Activated CD4-positive, alpha-beta T cell treated with anti-CD3 and anti-CD28 coated beads for 48 hours (primary cell): Measurements from ENCODE around the gene ZNF839.
A peak's percentile ranks its signal among the peaks of the same experiment; 100 is the strongest.
"Not testable (repeated sequence)": the region's sequence is repeated elsewhere in the genome, so short reads cannot be mapped to it uniquely, and the experiment has no call there.

ENCODE experiments used
- DNase-seq: peaks from one replicate; pipeline ENCODE4 v3.0.0-alpha.2; 2020

The ZNF839 gene

GRCh38 chr14:102314242-102315011 lies 5.1 kb upstream of the ZNF839 start:
- DNase-seq = peak; percentile 87

DNA sequence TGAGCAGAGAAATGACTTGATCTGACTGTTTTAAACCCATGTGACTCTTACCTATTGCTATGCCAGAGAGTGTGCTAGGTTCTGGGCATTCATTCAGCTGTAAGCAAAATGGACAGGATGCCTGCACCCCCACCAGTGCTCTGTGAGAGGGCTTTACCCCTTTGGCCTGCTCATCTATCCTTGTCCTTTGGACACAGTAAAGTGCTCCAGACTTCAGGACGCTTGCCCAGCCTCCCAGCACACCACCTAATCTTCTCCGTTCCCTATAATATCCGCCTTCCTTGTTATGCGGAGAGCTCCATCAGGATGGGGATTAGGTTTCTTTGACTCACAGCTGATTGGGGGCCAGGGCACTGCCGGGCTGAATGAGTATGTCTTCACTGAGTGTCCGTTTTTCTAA lies 4.4 kb upstream of the ZNF839 start:
- DNase-seq = no peak

GRCh38 chr14:102316338-102316742 lies 3.2 kb upstream of the ZNF839 start:
- DNase-seq = peak; percentile 43

- DNase-seq = peak; percentile 96
These were observed 2.6 kb upstream of the ZNF839 start for GRCh38 chr14:102316743-102317563.

- peak; percentile 62 for DNase-seq
These were observed 1.8 kb upstream of the ZNF839 start for GRCh38 chr14:102317564-102318248.

DNA sequence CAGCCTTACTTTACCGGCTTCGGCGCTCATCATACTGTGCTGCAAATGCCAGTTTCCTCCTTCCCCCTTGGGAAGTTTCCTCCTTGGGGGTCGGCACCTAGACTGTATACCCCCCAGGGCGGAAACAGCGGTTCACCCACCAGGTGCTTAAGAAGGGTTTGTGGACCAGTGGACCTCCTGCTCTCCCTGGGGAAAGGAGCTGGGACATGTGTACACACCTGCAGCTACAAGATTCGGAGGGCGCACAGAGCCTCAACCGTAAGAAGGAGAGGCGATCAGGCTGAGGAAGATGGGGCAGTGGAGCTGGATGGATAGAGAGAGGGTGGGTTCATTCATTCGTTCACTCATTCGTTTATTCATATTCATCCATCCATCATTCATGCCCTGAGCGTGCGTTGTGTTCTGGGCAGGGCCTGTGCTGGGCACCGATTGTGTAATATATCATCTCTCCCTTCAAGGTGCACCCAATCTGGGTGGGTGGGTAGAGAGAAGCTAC lies 717 bp upstream of the ZNF839 start:
- DNase-seq = peak; percentile 32

DNA sequence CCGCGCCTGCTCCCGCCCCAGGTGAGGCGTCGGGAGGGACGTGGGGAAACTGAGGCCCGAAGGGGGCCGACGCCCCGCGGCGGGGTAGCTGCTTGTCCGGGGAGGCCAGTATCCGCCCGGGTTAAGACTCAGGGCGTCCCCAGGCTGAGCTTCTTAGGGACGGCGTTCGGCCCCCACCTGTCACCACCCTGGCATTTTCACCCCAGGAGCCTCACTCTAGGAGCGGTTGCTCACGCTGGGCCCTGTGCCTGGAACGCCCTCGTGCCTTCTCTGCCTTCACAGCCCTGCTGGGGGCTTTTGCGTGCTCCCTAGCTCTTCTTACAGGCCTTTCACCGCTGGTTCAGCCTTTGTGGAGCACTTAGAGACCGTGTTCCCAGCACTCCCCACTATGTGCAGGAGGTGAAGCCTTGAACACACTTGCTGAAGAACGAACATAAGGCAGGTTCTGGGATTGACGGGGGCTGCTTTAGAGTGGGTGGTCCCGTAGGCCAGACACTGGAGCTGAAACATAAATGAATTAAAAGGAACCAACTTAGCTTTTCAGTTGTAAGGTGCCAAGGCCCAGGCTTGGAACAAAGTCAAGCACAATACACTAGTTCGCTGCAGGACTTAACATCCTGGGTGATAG lies 601 bp downstream of the ZNF839 start:
- DNase-seq = peak; percentile 51

DNA sequence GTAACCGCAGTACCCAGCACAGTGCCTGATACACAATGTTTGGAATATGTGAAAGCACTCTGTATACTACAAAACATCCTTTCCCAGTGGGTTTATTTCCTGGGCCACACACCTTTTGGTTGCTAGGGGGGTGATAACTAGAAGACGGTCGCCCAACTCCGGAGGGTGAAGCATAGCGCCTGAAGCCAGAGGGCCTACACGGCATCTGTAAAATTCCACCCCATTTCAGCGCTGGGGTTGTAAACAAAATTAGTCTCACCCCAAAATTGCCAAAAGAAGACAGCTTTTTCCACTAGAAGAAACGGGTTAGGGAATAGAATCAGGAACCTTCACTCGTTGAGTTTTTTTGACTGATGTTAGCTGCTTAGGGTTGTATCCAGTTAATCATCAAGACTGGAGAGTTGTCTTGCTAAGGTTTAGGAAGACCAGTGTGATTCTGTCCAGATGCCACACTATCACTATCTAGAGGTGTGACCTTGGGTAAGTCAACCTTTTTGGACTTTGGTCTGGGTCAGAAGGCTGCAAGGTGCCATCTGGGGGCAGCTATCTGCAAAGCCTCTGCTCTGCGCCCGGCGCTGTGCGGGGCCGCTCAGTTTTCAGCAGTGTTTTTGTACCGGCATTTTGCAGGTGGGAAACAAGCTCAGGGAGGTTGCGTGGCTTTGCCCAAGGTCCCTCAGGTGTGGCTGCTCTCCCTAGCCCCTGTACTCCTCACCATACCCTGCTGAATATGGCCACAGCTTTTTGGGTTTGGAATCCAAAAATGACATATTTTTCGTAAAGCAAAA lies 1.3 kb downstream of the ZNF839 start:
- DNase-seq = no peak

DNA sequence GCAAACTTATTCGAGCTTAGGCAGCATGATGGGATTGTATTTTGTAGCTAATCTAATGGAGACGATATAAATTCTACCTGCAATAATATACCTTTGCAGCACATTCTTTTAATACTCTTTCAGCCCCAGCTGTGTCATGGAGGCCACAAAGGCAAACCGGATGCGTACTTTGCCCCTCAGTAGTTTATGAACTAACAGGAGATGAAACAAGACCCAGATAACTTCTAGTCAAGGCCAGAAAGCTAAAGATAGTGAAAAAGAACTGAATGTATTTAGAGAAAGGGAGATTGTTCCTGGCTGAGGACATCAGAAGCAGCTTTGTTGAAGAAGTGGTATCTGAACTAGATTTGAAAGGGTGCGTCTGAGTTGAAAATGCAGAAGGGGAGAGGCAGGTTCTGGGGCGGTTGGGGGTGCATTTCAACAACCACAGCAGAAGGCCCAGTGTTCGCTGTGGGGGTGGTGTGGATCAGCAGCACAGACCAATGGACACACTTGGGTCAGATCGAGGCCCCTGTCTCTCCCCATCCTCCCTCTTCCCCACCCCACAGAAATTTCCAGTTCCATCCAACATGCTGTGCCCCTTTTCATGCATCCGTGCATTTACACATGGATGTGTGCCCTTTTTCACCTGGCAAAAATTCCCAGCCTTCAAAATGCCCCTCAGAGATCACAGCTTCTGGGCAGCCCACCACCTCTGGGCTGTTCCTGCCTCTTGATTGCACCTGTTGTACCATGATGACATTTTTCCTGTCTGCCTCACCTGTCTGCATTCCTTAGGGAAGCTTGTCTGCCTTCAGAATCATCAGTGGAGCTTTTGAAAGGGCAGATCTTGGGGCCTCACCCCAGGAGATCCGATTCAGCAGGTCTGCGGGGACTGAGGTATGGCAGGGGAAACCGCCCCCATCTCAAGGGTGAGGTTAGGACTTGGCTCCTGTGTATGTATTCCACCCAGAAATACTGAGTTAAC lies 2.2 kb downstream of the ZNF839 start:
- DNase-seq = no peak

DNA sequence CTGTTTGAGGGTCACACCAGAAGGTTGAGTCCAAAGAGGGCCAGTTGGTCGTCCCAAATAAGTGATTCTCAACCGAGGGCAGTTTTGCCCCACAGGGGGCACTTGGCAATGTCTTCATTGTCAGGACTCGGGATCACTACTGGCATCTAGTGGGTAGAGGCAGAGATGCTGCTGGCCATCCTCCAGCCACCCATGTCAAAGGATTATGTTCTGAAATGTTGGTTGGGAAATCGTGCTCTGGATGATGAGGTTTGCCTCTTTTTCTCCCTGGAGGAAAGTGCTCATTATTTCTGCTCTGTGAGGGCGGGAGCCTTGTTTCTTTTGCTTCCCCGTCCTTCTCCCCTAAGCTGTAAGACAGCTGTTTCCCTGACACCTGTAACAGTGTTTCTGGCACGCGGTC lies 3.6 kb downstream of the ZNF839 start:
- DNase-seq = peak; percentile 39

DNA sequence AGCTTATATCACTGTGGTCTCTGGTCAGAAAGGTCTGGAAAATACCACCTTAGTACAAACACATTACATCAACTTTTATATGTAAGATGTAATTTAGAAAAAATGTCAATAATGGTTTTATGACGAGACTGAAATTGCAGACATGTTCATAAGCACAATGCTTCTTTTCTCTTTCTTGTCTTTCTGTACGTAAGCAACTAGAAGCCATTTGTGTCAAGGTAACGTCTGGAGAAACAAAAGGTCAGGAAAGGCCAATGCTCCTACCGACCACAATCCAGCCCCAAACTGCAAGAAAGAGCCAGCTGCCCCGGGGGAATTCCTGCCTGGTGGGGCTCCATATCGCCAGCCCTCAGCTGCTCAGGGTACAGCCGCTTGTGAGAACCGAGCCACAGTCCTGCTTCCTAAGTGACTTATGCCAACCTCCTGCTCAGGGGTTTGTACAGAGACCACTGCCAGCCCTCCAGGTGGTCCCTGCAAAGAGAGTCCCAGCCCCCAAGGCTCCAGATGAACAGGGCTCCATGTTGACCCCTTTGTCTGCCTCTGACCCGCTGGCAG lies 6.3 kb downstream of the ZNF839 start:
- DNase-seq = no peak

- DNase-seq = no peak
These were observed 7.0 kb downstream of the ZNF839 start for GRCh38 chr14:102326583-102326982.

DNA sequence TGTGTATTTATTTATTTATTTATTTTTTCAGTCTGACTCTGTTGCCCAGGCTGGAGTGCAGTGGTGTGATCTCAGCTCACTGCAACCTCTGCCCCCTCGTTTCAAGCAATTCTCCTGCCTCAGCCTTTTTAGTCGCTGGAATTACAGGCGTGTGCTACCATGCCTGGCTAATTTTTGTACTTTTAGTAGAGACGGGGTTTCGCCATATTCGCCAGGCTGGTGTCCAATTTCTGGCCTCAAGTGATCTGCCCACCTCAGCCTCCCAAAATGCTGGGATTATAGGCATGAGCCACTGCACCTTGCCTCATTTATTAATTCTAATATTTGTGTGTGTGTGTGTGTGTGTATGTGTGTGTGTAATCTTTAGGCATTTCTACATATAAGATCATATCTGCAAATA lies 9.8 kb downstream of the ZNF839 start:
- not testable (repeated sequence) for DNase-seq

DNA sequence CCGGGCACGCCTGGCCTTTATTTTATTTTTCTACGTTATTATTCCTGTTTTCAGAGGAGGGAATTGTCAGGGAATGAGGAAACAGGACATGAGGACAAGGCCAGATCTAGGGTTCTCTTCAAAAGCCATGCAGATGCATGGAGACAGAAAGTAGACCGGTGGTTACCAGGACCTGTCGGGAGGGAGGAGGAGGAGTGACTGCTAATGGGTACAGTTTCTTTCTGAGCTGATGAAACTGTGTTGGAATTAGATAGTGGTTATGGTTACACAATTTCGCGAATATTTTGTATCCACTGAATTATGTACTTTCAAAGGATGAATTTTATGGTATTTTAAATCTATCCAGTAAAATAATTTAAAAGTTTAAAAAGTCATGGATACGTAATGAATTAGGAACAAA lies 11.3 kb downstream of the ZNF839 start:
- DNase-seq = no peak

GRCh38 chr14:102333390-102333789 lies 13.8 kb downstream of the ZNF839 start:
- no peak for DNase-seq

GRCh38 chr14:102333795-102334705 lies 14.5 kb downstream of the ZNF839 start:
- no peak for DNase-seq

DNA sequence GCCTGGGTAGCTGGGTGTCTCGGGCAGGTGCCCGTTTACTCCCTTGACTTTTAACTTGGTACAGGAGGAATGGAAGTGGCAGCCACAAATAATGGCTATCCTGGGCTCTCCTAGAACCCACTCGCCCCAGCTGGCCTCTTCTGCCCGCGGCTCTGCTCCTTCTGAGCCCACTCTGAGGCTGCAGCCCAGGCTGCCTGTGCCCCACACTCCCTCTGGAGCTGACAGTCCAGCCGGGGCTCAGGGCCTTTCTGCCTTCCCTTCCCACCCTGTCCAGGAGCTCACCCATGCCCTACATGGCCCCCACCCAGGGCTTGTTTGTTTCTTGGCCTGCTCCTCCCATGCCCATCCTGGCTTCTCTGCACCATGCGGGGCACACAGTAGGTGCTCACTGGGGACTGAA lies 15.6 kb downstream of the ZNF839 start:
- no peak for DNase-seq

DNA sequence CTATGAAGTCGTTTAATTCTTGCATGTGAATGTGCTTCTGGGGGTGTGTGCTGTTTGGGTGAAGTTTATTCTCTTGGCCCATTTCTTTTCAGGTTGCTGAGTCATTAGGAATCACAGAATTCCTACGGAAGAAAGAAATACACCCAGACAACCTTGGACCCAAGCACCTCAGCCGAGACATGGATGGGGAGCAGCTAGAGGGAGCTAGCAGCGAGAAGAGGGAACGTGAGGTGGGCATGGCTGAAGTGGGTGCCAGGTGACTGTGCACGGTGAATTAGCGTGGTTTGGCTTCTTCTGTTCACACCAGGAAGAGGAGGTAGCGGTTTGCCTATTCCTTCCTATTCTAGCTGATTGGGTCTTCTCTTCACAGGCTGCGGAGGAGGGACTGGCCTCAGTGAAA lies 19.2 kb downstream of the ZNF839 start:
- DNase-seq = no peak

DNA sequence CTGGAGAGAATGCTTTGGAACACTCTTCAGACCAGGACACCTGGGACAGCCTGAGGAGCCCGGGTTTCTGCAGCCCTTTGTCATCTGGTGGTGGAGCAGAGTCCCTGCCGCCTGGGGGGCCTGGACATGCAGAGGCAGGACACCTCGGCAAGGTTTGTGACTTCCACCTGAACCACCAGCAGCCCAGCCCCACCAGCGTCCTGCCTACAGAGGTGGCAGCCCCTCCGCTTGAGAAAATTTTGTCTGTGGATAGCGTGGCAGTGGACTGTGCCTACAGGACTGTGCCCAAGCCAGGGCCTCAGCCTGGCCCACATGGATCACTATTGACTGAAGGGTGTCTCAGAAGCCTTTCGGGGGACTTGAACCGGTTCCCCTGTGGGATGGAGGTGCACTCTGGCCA lies 22.0 kb downstream of the ZNF839 start:
- DNase-seq = no peak
